ENCODE measurements around the gene SRM. TPM values are rescaled to one million over a fixed set of nuclear protein-coding genes. Genes with fewer than 3 reads are reported as not detected.

SRM gene
- 25.3 and 26.1 TPM in 2 replicates for polyA plus RNA-seq

DNA sequence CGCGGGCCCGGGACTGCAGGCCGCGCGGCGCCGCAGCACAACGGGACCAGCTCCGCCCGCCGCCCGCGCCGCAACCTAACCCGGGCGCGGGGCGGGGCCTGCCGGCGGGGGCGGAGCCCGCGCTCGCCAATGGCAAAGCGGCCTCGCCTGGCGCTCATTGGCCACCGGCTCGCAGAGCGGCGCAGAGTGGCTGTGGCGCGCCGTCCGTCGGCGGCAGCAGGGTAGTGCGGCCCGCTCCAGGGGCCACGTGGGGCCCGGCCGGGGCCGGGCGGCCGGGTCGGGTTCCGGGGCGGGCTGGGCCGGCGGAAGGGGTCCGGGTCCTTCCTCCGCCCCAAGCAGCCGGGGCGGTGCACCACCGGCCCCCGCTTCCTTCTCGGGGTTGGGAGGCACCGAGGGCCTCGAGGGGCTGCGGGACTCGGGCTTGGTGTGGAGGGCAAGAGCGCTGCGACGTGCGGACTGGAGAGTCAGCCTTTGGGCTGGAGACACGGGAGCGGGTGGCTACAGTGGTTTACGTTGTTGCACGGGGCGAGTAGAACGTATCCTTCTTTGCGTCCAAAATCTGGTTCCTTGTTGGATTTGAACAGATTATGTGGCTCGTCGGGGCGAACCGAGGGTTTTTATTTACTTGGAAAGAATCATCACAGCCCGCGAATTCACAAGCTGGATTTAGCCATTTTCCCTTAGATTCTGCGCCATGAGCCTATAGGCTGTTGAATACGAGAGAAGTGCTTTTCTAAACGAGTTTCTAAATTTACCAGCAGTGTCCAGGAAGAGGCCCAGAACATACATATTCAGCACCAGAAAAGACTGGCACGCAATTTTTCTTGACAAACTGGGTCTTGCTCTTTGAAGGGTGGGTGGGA is at the start of gene SRM:
TSS of gene SRM (minus strand) at position 51 of the 863 bp plus-strand sequence. CDS start 75 bp downstream, outside the sequence.

DNA sequence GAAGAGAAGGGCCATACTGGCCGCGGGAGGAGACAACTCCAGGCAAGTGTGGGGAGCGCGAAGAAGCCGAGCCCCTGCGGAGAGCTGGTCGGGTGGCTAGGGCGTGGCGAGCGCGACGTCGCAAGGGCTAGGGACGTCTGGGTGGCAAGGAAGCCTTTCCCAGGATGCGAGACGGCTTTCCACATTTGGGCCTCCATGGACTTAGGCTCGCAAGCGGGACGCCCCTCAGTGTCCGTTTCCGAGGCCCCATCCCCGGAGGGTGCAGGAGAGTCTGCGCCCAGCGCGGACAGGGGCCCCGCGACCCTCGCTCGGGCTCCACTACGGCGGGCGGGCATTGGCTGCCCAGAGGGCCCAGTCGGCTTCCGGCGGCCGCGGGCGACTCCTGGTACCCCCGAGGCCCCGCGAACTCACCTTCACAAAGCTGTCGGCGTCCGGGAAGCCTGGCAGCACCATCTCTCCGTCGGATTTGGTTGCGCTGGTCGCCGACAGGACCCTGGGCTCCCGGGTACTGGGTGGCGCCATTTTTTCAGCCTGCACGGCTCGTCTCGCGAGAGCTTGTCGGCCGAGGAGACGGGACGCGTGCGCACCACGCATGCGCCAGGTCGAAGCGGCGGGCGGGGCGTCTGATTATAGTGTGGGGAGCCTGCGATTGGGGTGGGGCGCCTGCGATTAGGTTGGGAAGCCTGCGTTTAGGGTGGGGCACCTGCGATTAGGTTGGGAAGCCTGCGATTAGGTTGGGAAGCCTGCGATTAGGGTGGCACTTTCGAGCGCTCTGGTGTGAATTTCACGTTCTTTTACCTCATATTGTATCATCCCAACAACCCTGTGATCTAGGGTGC is 39.7 kb upstream of the SRM start, which contains the start of gene EXOSC10:
TSS of gene EXOSC10 (minus strand) at position 560 of the 839 bp plus-strand sequence. CDS start at position 522, 38 bp downstream.

GRCh38 chr1:11046625-11047365 is 13.0 kb downstream of the SRM start, which contains the start of gene MASP2:
TSS of gene MASP2 (minus strand) at chr1:11047239. CDS start at chr1:11047207, 32 bp downstream.

GRCh38 chr1:11012260-11013159 is 47.3 kb downstream of the SRM start, which contains the start of gene TARDBP:
TSS of gene TARDBP (plus strand) at chr1:11012654. CDS start at chr1:11013728, 1,074 bp downstream.

Other genes starting within 250 kb of the SRM start
- gene TARDBP, start 47.4 kb downstream of the SRM start, polyA plus RNA-seq, result 78.9 and 91.3 TPM in 2 replicates
- 2.3 TPM in 1 of 2 replicates, not detected in the other for gene MASP2, start 12.8 kb downstream of the SRM start, polyA plus RNA-seq
- gene EXOSC10, start 39.9 kb upstream of the SRM start, polyA plus RNA-seq, result 9.9 and 12.6 TPM in 2 replicates
- not detected in 2 replicates for gene ANGPTL7, start 129.3 kb upstream of the SRM start, polyA plus RNA-seq
- gene MTOR, start 202.5 kb upstream of the SRM start, polyA plus RNA-seq, result 20.1 and 28.0 TPM in 2 replicates
- gene UBIAD1, start 213.2 kb upstream of the SRM start, polyA plus RNA-seq, result 1.1 and 2.3 TPM in 2 replicates

Data from Purkinje cell (primary cell).